Stimulated activated naive CD4-positive, alpha-beta T cell treated with Interleukin-2 at 50 U/mL for 16 hours (primary cell): ENCODE results near the gene POLR2J.
A peak's percentile ranks its signal among the peaks of the same experiment; 100 is the strongest.
"Not testable (repeated sequence)": the region's sequence is repeated elsewhere in the genome, so short reads cannot be mapped to it uniquely, and the experiment has no call there.

ENCODE experiments used
- DNase-seq: peaks from one replicate; lab custom pipeline; 2025; lab: John Stamatoyannopoulos, UW

POLR2J gene

GRCh38 chr7:102466097-102466496, 12.6 kb downstream of the POLR2J start:
- no peak for DNase-seq

- peak; percentile 94 for DNase-seq
Measured at GRCh38 chr7:102464577-102465280, 14.0 kb downstream of the POLR2J start, which contains the start of the genes ALKBH4 and LRWD1. Gene ALKBH4 (minus strand): TSS chr7:102464863. CDS start chr7:102464836, 27 bp downstream. Gene LRWD1 (plus strand): TSS chr7:102464984. CDS start chr7:102465081, 97 bp downstream.

- peak; percentile 16 for DNase-seq
Measured at GRCh38 chr7:102463841-102464576, 14.7 kb downstream of the POLR2J start.

- no peak for DNase-seq
Measured at GRCh38 chr7:102460467-102460866, 18.3 kb downstream of the POLR2J start.

GRCh38 chr7:102459221-102459844, 19.4 kb downstream of the POLR2J start:
- no peak for DNase-seq

- DNase-seq = no peak
Measured at GRCh38 chr7:102457352-102457924, 21.3 kb downstream of the POLR2J start.

GRCh38 chr7:102456327-102456726, 22.4 kb downstream of the POLR2J start:
- DNase-seq = no peak

- no peak for DNase-seq
Measured at GRCh38 chr7:102455596-102455995, 23.1 kb downstream of the POLR2J start.

GRCh38 chr7:102454932-102455331, 23.8 kb downstream of the POLR2J start:
- not testable (repeated sequence) for DNase-seq

- no peak for DNase-seq
Measured at GRCh38 chr7:102454468-102454867, 24.3 kb downstream of the POLR2J start.

GRCh38 chr7:102453319-102453718, 25.4 kb downstream of the POLR2J start:
- DNase-seq = no peak

- DNase-seq = no peak
Measured at GRCh38 chr7:102452451-102452850, 26.3 kb downstream of the POLR2J start.

- no peak for DNase-seq
Measured at GRCh38 chr7:102451371-102452054, 27.2 kb downstream of the POLR2J start.

GRCh38 chr7:102450242-102450641, 28.5 kb downstream of the POLR2J start:
- peak; percentile 48 for DNase-seq

GRCh38 chr7:102449136-102449535, 29.6 kb downstream of the POLR2J start:
- DNase-seq = no peak

- no peak for DNase-seq
Measured at GRCh38 chr7:102447311-102447710, 31.4 kb downstream of the POLR2J start.

GRCh38 chr7:102446387-102447156, 32.1 kb downstream of the POLR2J start:
- DNase-seq = no peak

- no peak for DNase-seq
Measured at GRCh38 chr7:102445674-102446071, 33.0 kb downstream of the POLR2J start.

GRCh38 chr7:102444961-102445673, 33.6 kb downstream of the POLR2J start:
- DNase-seq = no peak
